ENCODE results near the gene OR1J1.

The OR1J1 gene, protein sequence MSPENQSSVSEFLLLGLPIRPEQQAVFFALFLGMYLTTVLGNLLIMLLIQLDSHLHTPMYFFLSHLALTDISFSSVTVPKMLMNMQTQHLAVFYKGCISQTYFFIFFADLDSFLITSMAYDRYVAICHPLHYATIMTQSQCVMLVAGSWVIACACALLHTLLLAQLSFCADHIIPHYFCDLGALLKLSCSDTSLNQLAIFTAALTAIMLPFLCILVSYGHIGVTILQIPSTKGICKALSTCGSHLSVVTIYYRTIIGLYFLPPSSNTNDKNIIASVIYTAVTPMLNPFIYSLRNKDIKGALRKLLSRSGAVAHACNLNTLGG

DNA sequence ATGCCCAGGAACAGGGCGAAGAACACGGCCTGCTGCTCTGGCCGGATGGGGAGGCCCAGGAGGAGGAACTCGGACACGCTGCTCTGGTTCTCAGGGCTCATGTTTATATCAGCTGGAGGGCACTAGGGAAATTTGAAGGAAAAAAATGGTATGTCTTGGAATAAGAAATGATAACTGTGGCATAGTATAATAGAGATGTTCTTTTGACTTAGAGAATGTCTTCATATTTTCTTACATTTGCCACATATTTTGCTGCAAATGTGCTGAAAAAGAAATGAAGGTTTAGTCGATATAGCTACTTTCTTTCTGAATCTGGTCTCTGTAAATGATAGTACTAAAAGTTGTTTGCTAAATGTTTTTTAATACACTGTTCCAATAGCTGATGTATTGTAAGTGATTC is at the start of gene OR1J1:
TSS of gene OR1J1 (minus strand) at position 101 of the 400 bp plus-strand sequence. CDS start at position 101, 0 bp downstream.
- no peak within 1 kb of the TSS for H3K27ac ChIP-seq
- H3K4me3 ChIP-seq, result no peak within 1 kb of the TSS

DNA sequence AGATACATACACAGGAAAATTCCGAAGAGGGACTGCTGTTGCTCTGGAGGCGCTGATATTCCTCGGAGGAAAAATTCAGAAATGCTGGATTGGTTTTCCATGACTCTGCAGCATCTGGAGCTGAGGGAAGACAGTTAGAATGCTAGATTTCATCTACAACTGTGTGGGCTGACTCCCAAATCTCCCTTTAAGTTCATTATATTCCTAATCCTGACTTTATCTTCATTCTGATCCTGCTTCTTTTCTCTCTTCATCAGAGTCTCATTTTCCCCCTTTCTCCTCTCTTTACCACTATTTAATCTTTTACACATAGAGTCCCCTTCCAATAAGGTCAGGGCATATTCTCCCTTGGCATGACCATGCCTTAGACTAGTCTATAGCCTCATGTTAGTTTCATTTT is 49.5 kb upstream of the OR1J1 start, which contains the start of gene OR1N1:
TSS of gene OR1N1 (minus strand) at position 101 of the 400 bp plus-strand sequence. CDS start at position 101, 0 bp downstream.
- H3K27ac ChIP-seq, result no peak within 1 kb of the TSS
- no peak within 1 kb of the TSS for H3K4me3 ChIP-seq

DNA sequence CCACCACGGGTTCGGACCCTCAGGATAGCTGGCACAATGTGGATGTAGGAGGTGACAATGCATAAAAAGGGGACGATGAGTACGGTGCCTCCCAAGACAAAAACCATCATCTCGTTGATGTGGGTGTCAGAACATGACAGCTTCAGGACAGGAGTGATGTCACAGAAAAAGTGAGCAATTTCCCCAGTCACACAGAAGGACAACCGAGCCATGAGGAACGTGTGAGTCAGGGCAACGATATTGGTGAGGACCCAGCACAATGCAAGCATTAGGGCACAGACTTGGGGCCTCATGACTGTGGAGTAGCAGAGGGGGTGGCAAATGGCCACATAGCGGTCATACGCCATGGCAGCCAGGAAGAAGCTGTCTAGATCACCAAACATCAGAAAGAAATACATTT is 48.9 kb upstream of the OR1J1 start:
- Histone ChIP-seq H3K4me3 (no peak overlapping the region), H3K27ac (no peak overlapping the region)

DNA sequence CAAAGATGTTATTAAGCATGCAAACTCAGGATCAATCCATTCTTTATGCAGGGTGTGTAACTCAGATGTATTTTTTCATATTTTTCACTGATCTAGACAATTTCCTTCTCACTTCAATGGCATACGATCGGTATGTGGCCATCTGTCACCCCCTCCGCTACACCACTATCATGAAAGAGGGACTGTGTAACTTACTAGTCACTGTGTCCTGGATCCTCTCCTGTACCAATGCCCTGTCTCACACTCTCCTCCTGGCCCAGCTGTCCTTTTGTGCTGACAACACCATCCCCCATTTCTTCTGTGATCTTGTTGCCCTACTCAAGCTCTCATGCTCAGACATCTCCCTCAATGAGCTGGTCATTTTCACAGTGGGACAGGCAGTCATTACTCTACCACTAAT is 41.6 kb upstream of the OR1J1 start:
- no peak overlapping the region for H3K4me3 ChIP-seq
- no peak overlapping the region for H3K27ac ChIP-seq

DNA sequence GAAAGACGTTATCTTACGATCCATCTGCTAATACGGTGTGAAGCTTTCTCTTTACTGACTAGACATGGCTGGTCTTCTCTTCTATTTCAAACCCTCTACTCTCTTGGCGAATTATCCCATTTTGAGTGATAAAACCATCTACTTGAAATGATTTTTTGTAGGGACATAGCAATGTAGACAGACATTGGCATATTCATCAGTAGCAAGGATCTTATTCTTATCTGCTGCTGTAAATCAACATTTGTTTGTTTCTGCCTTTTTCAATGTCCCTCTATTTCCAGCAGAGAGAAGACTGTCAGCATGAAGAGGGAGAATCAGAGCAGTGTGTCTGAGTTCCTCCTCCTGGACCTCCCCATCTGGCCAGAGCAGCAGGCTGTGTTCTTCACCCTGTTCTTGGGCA is 41.1 kb upstream of the OR1J1 start, which contains the start of gene OR1J4:
TSS of gene OR1J4 (plus strand) at position 301 of the 400 bp plus-strand sequence. CDS start at position 301, 0 bp downstream.
- no peak within 1 kb of the TSS for H3K27ac ChIP-seq
- no peak within 1 kb of the TSS for H3K4me3 ChIP-seq

DNA sequence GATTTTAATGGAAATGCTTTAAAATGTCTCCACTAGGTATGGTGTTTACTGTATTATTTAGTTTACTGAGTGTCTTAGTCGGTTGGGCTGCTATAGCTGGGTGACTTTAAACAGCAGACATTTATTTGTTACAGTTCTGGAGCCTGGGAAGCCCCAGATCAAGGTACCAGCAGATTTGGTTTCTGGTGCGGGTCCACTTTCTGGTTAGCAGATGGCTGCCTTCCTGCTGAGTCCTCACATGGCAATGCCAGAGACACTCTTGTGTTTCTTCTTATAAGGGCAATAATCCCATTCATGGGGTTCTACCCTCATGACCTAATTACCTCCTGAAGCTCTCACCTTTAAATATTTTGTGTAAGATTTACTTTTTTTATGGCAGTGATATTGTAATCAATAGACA is 40.5 kb upstream of the OR1J1 start:
- no peak overlapping the region for H3K4me3 ChIP-seq
- no peak overlapping the region for H3K27ac ChIP-seq

DNA sequence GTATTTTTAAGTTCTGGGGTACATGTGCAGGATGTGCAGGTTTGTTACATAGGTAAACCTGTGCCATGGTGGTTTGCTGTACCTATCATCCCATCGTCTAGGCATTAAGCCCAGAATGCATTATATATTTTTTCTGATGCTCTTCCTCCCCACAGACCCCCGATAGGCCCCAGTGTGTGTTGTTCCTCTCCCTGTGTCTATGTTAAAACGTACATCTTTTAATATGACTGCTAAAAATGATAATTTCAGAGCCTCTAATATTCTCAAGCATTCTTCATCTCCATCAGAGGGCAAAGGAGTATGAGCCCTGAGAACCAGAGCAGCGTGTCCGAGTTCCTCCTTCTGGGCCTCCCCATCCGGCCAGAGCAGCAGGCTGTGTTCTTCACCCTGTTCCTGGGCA is 32.8 kb upstream of the OR1J1 start, which contains the start of gene OR1J2:
TSS of gene OR1J2 (plus strand) at position 301 of the 400 bp plus-strand sequence. CDS start at position 301, 0 bp downstream.
- Histone ChIP-seq H3K27ac (no peak within 1 kb of the TSS), H3K4me3 (no peak within 1 kb of the TSS)

DNA sequence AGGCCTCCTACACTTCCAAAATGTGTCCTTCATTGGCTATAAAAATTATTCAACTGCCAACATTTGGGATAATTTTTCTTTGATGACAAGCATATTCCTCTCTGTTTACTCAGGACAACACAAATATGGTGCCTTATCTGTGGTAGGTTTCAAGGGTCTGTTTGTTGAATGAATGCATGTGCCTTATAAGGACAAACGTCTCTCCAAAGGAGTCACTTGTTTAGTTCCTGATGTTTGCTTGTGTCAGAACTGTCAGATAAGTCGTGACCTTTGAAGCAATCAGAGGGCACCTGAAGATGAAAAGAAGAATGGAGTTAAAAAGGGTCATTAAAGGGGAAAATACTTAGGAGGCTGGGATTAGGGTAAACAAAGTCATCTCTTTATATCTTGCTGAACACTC is 29.2 kb upstream of the OR1J1 start:
- H3K27ac ChIP-seq, result no peak overlapping the region

DNA sequence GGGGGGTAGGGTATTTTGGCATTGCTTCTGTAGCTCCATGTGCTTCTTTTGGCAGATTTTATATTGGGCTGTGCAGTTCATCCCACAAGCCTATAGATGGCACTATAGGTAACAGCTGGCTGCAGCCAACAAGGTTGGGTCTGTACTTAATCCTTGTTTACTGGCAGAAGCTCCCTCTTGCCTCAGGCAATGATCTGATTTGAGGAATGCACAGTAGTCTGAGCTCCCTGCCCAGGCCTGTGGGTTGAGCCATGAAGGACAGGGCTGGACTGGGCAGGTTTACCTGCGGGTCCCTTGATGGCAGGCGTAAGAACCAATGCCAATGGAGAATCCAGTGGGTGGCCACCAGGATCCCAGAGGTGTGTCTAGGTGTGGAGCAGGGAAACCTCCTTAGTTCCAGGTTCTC is 21.2 kb upstream of the OR1J1 start:
- no peak overlapping the region for H3K27ac ChIP-seq
- H3K4me3 ChIP-seq, result no peak overlapping the region

More for the DNA sequence above, 29.2 kb upstream of the OR1J1 start:
- no peak overlapping the region for H3K4me3 ChIP-seq

DNA sequence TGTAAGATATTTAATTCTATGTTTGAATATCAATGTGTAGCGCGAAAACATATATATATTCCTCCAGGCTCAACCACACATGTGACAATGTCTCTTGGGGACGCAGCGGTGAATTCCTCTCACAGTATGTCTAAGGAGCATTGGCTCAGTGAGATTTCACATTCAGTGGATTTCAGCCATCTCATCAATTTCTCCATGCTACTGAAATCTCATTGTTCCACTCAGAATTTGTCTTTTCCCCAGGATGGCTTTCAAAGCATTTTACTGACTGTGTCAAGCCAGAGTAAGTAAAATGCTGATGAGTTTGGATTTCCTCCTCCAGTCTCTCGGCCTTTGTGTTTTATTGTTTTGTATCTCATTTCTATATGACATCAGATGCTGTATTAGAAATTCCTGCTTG is 1.3 kb upstream of the OR1J1 start:
- H3K27ac ChIP-seq, result no peak overlapping the region

DNA sequence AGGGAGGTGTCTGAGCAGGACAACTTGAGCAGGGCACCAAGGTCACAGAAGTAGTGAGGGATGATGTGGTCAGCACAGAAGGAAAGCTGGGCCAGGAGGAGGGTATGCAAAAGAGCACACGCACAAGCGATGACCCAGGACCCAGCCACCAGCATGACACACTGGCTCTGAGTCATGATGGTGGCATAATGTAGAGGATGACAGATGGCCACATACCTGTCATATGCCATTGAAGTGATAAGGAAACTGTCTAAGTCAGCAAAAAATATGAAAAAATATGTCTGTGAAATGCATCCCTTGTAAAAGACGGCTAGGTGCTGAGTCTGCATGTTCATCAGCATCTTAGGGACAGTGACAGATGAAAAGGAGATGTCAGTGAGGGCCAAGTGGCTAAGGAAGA is 380 bp downstream of the OR1J1 start:
- Histone ChIP-seq H3K27ac (no peak overlapping the region), H3K4me3 (no peak overlapping the region)

More for the DNA sequence above, 1.3 kb upstream of the OR1J1 start:
- H3K4me3 ChIP-seq, result no peak overlapping the region

DNA sequence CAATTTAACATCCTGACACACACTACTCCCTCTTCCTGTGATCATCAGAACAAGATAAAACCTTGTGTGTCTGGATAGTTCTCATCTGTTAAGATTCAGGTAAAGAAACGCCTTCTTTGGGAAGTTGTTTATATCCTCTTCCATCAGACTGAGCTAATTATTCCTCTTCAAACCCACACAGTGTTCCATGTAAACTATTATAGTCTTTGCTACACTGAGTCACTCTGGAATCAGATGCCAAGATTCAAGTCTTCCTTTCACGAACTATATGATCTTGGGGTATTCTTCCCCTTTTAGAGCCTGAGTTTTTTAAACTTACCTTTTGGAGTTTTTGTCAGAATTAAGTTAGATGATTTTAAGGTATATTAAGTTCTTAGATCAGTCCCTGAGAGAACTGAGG is 2.0 kb downstream of the OR1J1 start:
- H3K4me3 ChIP-seq, result no peak overlapping the region
- no peak overlapping the region for H3K27ac ChIP-seq

DNA sequence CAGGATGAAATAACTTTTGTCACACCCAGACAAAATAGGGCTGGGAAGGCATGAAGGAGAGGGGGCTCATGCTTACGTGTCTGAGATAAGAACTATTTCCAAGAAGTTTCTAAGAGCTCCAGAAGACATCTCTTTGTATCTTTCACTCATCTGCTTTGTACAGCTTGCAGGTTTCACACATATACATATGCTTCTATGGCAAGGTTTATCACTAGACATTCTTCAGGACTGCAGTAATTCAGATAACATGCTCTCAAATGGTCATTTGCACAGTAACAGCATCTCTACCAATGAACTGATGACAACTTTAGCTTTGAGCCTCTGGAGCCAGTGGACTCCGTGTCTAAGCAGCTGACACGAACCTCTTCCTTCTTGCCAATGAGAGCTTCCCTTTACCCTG is 3.2 kb downstream of the OR1J1 start:
- no peak overlapping the region for H3K4me3 ChIP-seq
- no peak overlapping the region for H3K27ac ChIP-seq

DNA sequence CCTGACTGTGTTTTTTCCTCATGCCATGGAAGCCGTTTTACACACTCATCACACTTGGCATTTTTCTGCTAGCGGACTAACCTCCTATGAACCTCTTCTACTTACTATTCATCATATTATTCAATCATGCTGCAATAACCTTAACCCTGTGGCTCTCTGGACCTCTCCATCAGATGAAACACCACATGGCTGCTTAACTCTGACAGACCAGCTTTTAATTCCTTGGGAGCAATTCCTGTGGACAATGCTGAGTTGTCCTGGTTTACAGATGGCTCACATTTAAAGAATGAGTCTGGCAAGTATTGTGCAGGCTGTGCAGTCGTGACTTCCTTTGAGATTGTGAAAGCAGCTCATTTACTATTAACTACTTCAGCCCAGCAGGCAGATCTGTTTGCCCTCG is 9.0 kb downstream of the OR1J1 start:
- Histone ChIP-seq H3K27ac (peak overlapping the region in 4 of 21 experiments; percentile 33 to 60 (median 50)), H3K4me3 (no peak overlapping the region)

DNA sequence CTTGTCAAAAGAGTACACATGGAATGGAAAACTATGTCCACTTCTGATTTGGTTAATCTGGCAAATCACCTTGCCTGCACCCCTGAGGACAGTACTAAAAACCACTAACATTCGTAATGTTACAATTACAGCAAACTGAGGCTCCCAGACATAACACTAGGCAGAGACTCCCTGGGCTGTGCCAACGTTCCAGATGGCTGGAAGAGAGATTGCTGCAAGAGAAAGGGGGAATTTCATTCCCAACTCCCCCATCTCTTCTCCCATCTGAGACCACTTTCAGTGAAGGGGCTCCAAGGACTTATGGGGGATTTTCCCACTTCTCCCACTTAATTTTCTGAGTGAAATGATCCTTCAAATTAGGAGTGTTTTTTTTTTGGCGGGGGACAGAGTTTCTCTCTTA is 11.3 kb downstream of the OR1J1 start:
- Histone ChIP-seq H3K27ac (no peak overlapping the region), H3K4me3 (no peak overlapping the region)

DNA sequence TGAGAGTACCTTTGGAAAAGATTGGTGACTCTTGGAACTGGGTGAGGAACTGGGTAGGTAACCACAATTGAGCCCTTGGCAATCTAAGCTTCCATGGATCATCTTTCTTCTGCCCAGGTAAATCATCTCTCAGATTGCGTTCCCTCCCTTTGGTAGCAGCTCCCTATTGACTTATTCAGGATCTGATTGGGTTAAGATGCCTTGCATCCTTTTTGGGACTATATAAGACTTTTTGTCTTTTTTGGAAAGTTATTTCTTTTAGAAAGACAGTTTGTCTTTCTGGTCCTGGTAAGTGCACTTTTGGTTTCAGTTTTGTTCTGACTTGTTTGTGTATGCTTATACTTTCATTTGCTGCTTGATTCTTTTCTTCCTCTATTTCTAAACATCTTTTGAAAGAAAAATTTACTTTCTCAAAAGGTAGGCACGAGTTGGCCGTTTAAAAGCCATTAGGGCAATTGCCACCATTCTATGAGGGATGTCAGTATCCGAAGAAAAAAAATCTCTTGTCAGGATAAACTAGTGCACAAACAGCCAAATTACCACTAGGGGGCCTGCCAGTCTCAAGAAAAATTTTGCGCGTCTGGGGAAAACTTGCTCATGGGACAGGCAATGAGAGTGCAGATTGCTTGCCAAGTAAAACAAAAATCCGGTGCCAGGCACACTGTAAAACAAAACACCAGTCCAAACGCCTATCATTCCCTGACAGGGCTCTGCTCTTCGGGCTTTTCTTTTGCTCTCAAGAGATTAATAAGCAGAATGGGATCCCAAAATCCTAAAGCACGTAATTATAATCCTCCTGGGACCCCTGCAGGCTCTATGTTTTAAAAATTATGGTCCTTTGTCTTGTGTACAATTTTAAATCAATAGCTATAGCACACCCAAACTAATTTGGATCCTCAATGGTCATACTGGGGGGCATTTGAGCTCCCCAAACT is 12.8 kb downstream of the OR1J1 start:
- H3K27ac ChIP-seq, result peak overlapping the region in 13 of 21 experiments; percentile 22 to 80 (median 50)
- H3K4me3 ChIP-seq, result peak overlapping the region; percentile 21 to 41 (median 32)

DNA sequence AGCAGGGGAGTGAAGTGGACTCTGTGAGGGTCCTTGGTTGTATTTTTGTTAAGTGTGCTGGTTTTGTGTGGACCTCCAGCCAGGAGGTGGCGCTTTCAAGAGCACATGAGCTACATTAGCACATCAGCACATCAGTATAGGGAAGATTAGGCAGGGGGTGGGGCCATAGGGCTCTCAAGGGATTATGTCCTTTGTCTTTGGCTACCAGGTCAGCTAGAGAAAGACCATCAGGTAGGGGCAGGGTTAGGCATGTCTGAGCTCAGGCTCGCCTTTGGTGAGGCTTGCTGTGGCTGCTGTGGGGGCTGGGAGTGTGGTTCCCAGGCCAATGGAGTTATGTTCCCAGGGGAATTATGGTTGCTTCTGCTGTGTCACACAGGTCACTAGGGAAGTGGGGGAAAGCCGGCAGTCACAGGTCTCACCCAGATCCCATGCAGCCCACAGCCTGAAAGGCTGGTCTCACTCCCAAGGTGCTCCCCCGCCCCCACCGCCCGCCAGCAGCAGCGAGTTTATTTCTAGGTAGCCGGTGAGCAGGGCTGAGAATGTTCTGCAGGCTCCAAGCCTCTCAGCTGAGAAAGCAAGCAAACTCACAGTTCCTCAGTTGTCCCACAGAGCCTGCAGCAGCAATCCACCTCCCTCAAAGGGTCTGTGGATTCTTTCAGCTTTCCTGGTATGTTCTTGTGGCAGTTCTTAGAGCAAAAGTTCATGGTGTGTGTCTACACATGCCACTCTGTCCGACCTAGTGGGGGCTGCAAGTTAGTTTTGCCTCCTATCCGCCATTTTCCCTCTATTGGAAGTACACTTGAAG is 13.7 kb downstream of the OR1J1 start:
- Histone ChIP-seq H3K27ac (peak overlapping the region in 14 of 21 experiments; percentile 8 to 80 (median 46)), H3K4me3 (peak overlapping the region in 5 of 7 experiments; percentile 23 to 41 (median 32))

DNA sequence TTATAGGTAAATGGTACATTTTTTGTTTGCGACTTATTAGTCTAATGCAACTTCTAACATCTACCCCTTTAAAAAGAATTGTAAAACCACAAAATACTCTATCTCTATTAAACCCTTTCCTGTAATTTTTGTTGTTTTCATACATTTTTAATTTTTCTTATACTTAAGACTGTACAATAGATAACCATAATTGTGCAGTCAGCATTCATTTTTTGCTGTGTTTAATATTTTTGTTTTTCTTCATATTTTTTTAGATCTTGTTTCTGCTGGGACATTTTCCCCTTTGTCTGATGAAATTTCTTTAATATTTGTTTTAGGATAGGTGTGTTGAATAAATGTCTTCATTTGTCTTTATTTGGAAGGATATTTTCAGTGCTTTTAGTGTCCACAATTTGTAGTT is 19.9 kb downstream of the OR1J1 start:
- no peak overlapping the region for H3K4me3 ChIP-seq
- no peak overlapping the region for H3K27ac ChIP-seq

DNA sequence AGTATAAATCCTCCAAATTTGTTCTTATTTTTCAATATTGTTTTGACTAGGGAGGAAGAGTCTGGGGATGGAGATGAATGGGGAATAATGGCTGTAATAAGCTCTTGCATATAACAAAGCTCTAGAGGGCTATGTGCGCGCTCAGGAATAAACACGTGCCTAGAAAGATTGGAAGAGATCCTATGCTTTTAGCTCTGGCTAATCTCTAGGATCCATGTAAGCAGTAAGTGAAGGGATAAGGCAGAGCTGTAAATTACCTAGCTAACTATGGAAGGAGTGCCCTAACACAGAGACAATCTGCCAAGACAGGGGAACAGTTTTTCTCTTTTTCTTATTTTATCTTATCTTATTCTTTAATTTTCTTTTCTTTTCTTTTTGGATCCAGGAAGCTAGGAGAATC is 21.6 kb downstream of the OR1J1 start:
- Histone ChIP-seq H3K27ac (no peak overlapping the region), H3K4me3 (no peak overlapping the region)
